ENCODE data around the gene LCP1.

- TF ChIP-seq EZH2 (IDR thresholded peaks at IDR 0.05; ENCODE audit: borderline replicate concordance, low read depth, low read length, severe bottlenecking): no peak
- TF ChIP-seq, protein P1, sequence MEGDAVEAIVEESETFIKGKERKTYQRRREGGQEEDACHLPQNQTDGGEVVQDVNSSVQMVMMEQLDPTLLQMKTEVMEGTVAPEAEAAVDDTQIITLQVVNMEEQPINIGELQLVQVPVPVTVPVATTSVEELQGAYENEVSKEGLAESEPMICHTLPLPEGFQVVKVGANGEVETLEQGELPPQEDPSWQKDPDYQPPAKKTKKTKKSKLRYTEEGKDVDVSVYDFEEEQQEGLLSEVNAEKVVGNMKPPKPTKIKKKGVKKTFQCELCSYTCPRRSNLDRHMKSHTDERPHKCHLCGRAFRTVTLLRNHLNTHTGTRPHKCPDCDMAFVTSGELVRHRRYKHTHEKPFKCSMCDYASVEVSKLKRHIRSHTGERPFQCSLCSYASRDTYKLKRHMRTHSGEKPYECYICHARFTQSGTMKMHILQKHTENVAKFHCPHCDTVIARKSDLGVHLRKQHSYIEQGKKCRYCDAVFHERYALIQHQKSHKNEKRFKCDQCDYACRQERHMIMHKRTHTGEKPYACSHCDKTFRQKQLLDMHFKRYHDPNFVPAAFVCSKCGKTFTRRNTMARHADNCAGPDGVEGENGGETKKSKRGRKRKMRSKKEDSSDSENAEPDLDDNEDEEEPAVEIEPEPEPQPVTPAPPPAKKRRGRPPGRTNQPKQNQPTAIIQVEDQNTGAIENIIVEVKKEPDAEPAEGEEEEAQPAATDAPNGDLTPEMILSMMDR (IDR thresholded peaks at IDR 0.05; ENCODE audit: borderline replicate concordance, extremely low read depth, low read length, poor library complexity, severe bottlenecking): no peak
Measured at GRCh38 chr13:46168783-46169182, 13.2 kb downstream of the LCP1 start.

Measured in DND-41 (cell line).